ENCODE results near the gene EID3. TPM values are rescaled to one million over a fixed set of nuclear protein-coding genes. Genes with fewer than 3 reads are reported as not detected.
"Not testable (repeated sequence)": the region's sequence is repeated elsewhere in the genome, so short reads cannot be mapped to it uniquely, and the experiment has no call there.

The EID3 gene
- total and polyA plus RNA-seq, 4 donors, result 0.17 to 6.4 (median 1.2) TPM

DNA sequence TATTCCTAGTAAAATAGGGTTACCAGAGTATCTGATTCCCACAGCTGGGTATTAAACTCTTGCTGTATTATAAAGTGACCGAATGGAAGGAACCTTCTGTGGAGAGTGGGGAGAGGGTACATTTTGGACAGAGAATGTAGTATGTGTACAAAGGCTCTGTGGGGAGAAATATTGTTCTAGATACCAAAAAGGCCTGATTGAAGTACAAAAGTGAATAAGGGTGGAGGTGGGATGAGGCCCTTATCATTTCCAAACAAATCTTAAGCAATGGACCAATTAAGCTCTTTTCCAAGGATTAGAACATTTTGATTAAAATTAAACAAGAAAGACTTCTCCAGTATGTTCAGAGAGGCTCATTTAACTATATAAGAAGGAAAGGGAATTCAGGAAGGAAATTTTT lies 20.4 kb downstream of the EID3 start (continued):
- no peak for TF ChIP-seq YY1 (IDR thresholded peaks at IDR 0.05)
- TF ChIP-seq JUND (IDR thresholded peaks at IDR 0.05), result no peak
- TF ChIP-seq TAF1 (conservative IDR thresholded peaks at IDR 0.05), result no peak
- no peak for TF ChIP-seq FOXA1 (IDR thresholded peaks at IDR 0.05)

DNA sequence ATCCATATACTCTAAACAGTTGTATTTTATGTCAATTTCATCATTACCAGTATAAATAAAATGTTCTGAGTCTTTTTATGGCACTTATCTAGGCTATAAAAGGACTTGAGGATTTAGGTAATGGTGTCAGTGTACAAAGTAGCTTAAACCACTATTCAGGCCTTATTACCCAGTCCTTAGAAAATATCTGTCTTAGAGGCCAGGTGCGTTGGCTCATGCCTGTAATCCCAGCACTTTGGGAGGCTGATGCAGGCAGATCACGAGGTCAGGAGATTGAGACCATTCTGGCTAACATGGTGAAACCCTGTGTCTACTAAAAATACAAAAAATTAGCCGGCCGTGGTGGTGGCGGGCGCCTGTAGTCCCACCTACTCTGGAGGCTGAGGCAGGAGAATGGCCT lies 24.7 kb downstream of the EID3 start:
- H3K4me1 ChIP-seq (ENCODE audit: control insufficient read depth in 4 of 4, insufficient read depth in 4 of 4, low read length in 3 of 4); H3K4me3 ChIP-seq (ENCODE audit: low read depth in 1 of 3, low read length in 3 of 3); DNase-seq (ENCODE audit: low spot score); H3K27ac ChIP-seq (ENCODE audit: low read depth in 1 of 2, low read length in 2 of 2); H3K27me3 ChIP-seq (ENCODE audit: control insufficient read depth in 4 of 4, insufficient read depth in 4 of 4, low read length in 3 of 4); H3K9ac ChIP-seq (ENCODE audit: low read depth in 1 of 2, low read length in 2 of 2); H3K9me3 ChIP-seq (ENCODE audit: control insufficient read depth in 4 of 4, low read length in 3 of 4): not testable (repeated sequence)
- WGBS, result 98% methylated on average over 6 of the region's 6 CpGs
- H3K36me3 ChIP-seq (ENCODE audit: control insufficient read depth in 4 of 4, insufficient read depth in 3 of 4, low read depth in 1 of 4, low read length in 3 of 4), result peaks cover 12 to 42% (median 29%) of the 10 kb centered on the region in 4 donors

DNA sequence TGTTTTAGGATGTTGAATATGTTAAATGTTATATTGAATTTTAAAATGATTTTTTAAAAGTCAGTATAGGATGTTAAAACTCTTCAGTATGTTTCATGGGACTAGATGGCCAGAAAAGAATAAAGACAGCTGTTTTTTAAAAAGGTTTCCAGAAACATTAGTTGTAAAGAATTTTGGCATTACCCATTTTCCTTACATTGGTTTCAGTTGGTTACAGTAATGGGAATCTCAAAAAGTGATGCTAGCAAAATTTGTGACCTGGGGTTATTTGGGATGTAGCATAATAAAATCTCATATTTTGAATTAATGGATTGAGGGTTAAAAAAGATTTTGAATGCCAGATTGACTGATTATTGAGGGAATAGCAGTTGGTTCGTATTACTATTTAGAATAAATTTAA lies 25.3 kb downstream of the EID3 start:
- Histone ChIP-seq H3K4me1 (ENCODE audit: control insufficient read depth in 4 of 4, insufficient read depth in 4 of 4, low read length in 3 of 4) (peaks cover 0 to 2% (median 0%) of the 10 kb centered on the region in 4 donors), H3K4me3 (ENCODE audit: low read depth in 1 of 3, low read length in 3 of 3) (no peak overlapping the region), H3K9ac (ENCODE audit: low read depth in 1 of 2, low read length in 2 of 2) (no peak overlapping the region), H3K36me3 (ENCODE audit: control insufficient read depth in 4 of 4, insufficient read depth in 3 of 4, low read depth in 1 of 4, low read length in 3 of 4) (peaks cover 12 to 42% (median 32%) of the 10 kb centered on the region in 4 donors), H3K9me3 (ENCODE audit: control insufficient read depth in 4 of 4, low read length in 3 of 4) (no peaks in the 10 kb centered on the region), H3K27ac (ENCODE audit: low read depth in 1 of 2, low read length in 2 of 2) (no peak overlapping the region), H3K27me3 (ENCODE audit: control insufficient read depth in 4 of 4, insufficient read depth in 4 of 4, low read length in 3 of 4) (no peaks in the 10 kb centered on the region)
- TF ChIP-seq, protein P1, sequence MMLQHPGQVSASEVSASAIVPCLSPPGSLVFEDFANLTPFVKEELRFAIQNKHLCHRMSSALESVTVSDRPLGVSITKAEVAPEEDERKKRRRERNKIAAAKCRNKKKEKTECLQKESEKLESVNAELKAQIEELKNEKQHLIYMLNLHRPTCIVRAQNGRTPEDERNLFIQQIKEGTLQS (IDR thresholded peaks at IDR 0.05), result no peak
- TF ChIP-seq RAD21 (IDR thresholded peaks at IDR 0.05) (no peak), EGR1 (IDR thresholded peaks at IDR 0.05; ENCODE audit: low read depth in 2 of 2) (no peak), HNF4A (conservative IDR thresholded peaks at IDR 0.05) (no peak), GABPA (IDR thresholded peaks at IDR 0.05 in 1 of 2, conservative IDR thresholded peaks at IDR 0.05 in 1 of 2) (no peak), FOXA1 (IDR thresholded peaks at IDR 0.05) (no peak), YY1 (IDR thresholded peaks at IDR 0.05) (no peak), NR2F2 (IDR thresholded peaks at IDR 0.05) (no peak), RXRA (IDR thresholded peaks at IDR 0.05) (no peak), FOXA2 (IDR thresholded peaks at IDR 0.05) (no peak)
- TF ChIP-seq, protein P2, sequence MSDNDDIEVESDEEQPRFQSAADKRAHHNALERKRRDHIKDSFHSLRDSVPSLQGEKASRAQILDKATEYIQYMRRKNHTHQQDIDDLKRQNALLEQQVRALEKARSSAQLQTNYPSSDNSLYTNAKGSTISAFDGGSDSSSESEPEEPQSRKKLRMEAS (IDR thresholded peaks at IDR 0.05), result no peak
- TF ChIP-seq, protein P3, sequence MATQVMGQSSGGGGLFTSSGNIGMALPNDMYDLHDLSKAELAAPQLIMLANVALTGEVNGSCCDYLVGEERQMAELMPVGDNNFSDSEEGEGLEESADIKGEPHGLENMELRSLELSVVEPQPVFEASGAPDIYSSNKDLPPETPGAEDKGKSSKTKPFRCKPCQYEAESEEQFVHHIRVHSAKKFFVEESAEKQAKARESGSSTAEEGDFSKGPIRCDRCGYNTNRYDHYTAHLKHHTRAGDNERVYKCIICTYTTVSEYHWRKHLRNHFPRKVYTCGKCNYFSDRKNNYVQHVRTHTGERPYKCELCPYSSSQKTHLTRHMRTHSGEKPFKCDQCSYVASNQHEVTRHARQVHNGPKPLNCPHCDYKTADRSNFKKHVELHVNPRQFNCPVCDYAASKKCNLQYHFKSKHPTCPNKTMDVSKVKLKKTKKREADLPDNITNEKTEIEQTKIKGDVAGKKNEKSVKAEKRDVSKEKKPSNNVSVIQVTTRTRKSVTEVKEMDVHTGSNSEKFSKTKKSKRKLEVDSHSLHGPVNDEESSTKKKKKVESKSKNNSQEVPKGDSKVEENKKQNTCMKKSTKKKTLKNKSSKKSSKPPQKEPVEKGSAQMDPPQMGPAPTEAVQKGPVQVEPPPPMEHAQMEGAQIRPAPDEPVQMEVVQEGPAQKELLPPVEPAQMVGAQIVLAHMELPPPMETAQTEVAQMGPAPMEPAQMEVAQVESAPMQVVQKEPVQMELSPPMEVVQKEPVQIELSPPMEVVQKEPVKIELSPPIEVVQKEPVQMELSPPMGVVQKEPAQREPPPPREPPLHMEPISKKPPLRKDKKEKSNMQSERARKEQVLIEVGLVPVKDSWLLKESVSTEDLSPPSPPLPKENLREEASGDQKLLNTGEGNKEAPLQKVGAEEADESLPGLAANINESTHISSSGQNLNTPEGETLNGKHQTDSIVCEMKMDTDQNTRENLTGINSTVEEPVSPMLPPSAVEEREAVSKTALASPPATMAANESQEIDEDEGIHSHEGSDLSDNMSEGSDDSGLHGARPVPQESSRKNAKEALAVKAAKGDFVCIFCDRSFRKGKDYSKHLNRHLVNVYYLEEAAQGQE (IDR thresholded peaks at IDR 0.05), result no peak
- TF ChIP-seq, protein P4, sequence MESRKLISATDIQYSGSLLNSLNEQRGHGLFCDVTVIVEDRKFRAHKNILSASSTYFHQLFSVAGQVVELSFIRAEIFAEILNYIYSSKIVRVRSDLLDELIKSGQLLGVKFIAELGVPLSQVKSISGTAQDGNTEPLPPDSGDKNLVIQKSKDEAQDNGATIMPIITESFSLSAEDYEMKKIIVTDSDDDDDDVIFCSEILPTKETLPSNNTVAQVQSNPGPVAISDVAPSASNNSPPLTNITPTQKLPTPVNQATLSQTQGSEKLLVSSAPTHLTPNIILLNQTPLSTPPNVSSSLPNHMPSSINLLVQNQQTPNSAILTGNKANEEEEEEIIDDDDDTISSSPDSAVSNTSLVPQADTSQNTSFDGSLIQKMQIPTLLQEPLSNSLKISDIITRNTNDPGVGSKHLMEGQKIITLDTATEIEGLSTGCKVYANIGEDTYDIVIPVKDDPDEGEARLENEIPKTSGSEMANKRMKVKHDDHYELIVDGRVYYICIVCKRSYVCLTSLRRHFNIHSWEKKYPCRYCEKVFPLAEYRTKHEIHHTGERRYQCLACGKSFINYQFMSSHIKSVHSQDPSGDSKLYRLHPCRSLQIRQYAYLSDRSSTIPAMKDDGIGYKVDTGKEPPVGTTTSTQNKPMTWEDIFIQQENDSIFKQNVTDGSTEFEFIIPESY (IDR thresholded peaks at IDR 0.05), result no peak
- DNase-seq (ENCODE audit: low spot score), result no peak
- 93% methylated on average over 1 of the region's 1 CpG for WGBS

All from liver (tissue), 9 donors.